ENCODE results near the gene EPS8L2. TPM values are rescaled to one million over a fixed set of nuclear protein-coding genes. Genes with fewer than 3 reads are reported as not detected.

Gene EPS8L2
- total and polyA plus RNA-seq, 2 of the 13 experiments (the other 11 are each of a cell fraction or from before 2014, with no cell fraction given): 89.3 to 416 TPM

GRCh38 chr11:657691-658126 lies 48.3 kb upstream of the EPS8L2 start (continued):
- TF ChIP-seq HNRNPLL (IDR thresholded peaks at IDR 0.05; ENCODE audit: low read depth, low read length, poor library complexity, severe bottlenecking) (peak; percentile 18), ZSCAN5A (CRISPR knock-in tag; IDR thresholded peaks at IDR 0.05; ENCODE audit: borderline replicate concordance) (no peak), NCOA2 (CRISPR knock-in tag; IDR thresholded peaks at IDR 0.05) (0 out of 2 replicates have a peak, but pooled peaks have one; percentile 22), NCOR1 (IDR thresholded peaks at IDR 0.05; ENCODE audit: borderline replicate concordance, low read length) (peak; percentile 91), ZNF598 (CRISPR knock-in tag; IDR thresholded peaks at IDR 0.05; ENCODE audit: borderline replicate concordance) (no peak), FOXC1 (CRISPR knock-in tag; IDR thresholded peaks at IDR 0.05; ENCODE audit: borderline replicate concordance) (no peak), ATF5 (CRISPR knock-in tag; IDR thresholded peaks at IDR 0.05; ENCODE audit: low read depth) (no peak), HDAC2 (CRISPR knock-in tag; IDR thresholded peaks at IDR 0.05) (peak; percentile 45; the same call in 1 of the 2 replicates), ATF6 (CRISPR knock-in tag; conservative IDR thresholded peaks at IDR 0.05) (no peak), HMGXB4 (CRISPR knock-in tag; IDR thresholded peaks at IDR 0.05; ENCODE audit: borderline replicate concordance in 1 of 2, low read depth in 1 of 2) (peak in 1 of 2 experiments; percentile 38; a peak in 1 of 4 replicates), TERF1 (CRISPR knock-in tag; IDR thresholded peaks at IDR 0.05) (no peak), FOXA3 (CRISPR knock-in tag; IDR thresholded peaks at IDR 0.05) (no peak), BRCA1 (CRISPR knock-in tag; IDR thresholded peaks at IDR 0.05) (no peak), NR2F6 (IDR thresholded peaks at IDR 0.05) (no peak), NR2F6 (CRISPR knock-in tag; IDR thresholded peaks at IDR 0.05) (peak; percentile 52; the same call in 1 of the 2 replicates), ZNF350 (CRISPR knock-in tag; IDR thresholded peaks at IDR 0.05; ENCODE audit: borderline replicate concordance, low read depth) (no peak), MYNN (CRISPR knock-in tag; IDR thresholded peaks at IDR 0.05; ENCODE audit: low read depth) (no peak), ZNF614 (CRISPR knock-in tag; IDR thresholded peaks at IDR 0.05; ENCODE audit: borderline replicate concordance) (no peak), GATAD2A (CRISPR knock-in tag; IDR thresholded peaks at IDR 0.05) (0 out of 2 replicates have a peak, but pooled peaks have one; percentile 32), ZNF605 (CRISPR knock-in tag; IDR thresholded peaks at IDR 0.05) (no peak), ZMAT5 (CRISPR knock-in tag; IDR thresholded peaks at IDR 0.05; ENCODE audit: borderline replicate concordance, low read depth) (no peak)

All from HepG2 (cell line).